SU-DHL-6 (cell line): Measurements from ENCODE around the gene PRDM15.

ENCODE experiments used
- H2AFZ ChIP-seq: fragments of 200-600 bp; sonication (generic); 2 replicates; pipeline ENCODE4 v1.6.1; 2014; ENCODE audit warnings: low read depth, mild to moderate bottlenecking, moderate library complexity, mixed read lengths, antibody characterized with exemption, low read length; ENCODE audit not compliant: severe bottlenecking
- H3F3A ChIP-seq: fragments of 200-600 bp; shearing (Covaris generic); 2 replicates; pipeline ENCODE4 v1.6.0; 2016; ENCODE audit warnings: antibody characterized with exemption, mild to moderate bottlenecking; ENCODE audit not compliant: insufficient read depth
- H3K27ac ChIP-seq: fragments of 200-600 bp; sonication (generic); 2 replicates; pipeline ENCODE4 v1.5.1; 2016; ENCODE audit warnings: low read depth, mild to moderate bottlenecking, low read length, moderate library complexity, mixed read lengths
- H3K27me3 ChIP-seq: fragments of 200-600 bp; sonication (generic), shearing (Covaris generic); 2 replicates; pipeline ENCODE4 v1.6.0; 2014; ENCODE audit warnings: mild to moderate bottlenecking, low read length
- H3K36me3 ChIP-seq: fragments of 200-600 bp; sonication (generic); 2 replicates; pipeline ENCODE4 v1.6.1; 2014; ENCODE audit warnings: mild to moderate bottlenecking, low read length, mixed read lengths
- H3K4me2 ChIP-seq: fragments of 300-600, 200-600 bp; shearing (Covaris generic), sonication (generic); 2 replicates; pipeline ENCODE4 v1.6.0; 2014; ENCODE audit warnings: low read length, low read depth, mild to moderate bottlenecking; ENCODE audit not compliant: poor library complexity, severe bottlenecking
- H3K4me3 ChIP-seq: fragments of 200-600 bp; sonication (generic); 2 replicates; pipeline ENCODE4 v1.5.1; 2014; ENCODE audit warnings: antibody characterized with exemption, low read length, mild to moderate bottlenecking, mixed read lengths; ENCODE audit not compliant: insufficient read depth, poor library complexity, severe bottlenecking
- H3K79me2 ChIP-seq: fragments of 200-600 bp; sonication (generic); 2 replicates; pipeline ENCODE4 v1.6.1; 2014; ENCODE audit warnings: mild to moderate bottlenecking, low read length, moderate library complexity; ENCODE audit not compliant: insufficient read depth
- H3K9ac ChIP-seq: fragments of 200-600 bp; sonication (generic); 2 replicates; pipeline ENCODE4 v1.7.0; 2014; ENCODE audit warnings: mild to moderate bottlenecking, low read length
- H3K9me2 ChIP-seq: fragments of 200-600 bp; sonication (generic); replicated peaks from 2 replicates; pipeline ENCODE4 v1.6.1; 2014; ENCODE audit warnings: low read length; ENCODE audit not compliant: insufficient read depth
- H3K9me3 ChIP-seq: fragments of 200-600 bp; sonication (generic); 2 replicates; pipeline ENCODE4 v1.6.1; 2014; ENCODE audit warnings: low read length, mixed read lengths; ENCODE audit not compliant: insufficient read depth
- H4K20me1 ChIP-seq: fragments of 200-600 bp; sonication (generic); 2 replicates; pipeline ENCODE4 v1.6.1; 2014; ENCODE audit warnings: low read depth, mild to moderate bottlenecking, antibody characterized with exemption, low read length, moderate library complexity, mixed read lengths
- CTCF ChIP-seq: fragments of 200-600 bp; sonication (generic); IDR thresholded peaks from one replicate; pipeline ENCODE4 v1.5.1; 2017; ENCODE audit warnings: antibody characterized with exemption, mild to moderate bottlenecking, low read length, moderate library complexity; ENCODE audit not compliant: insufficient read depth, poor library complexity, severe bottlenecking
- EZH2phosphoT487 ChIP-seq: fragments of 200-600 bp; sonication (generic), shearing (Covaris generic); conservative IDR thresholded peaks from 2 replicates; pipeline ENCODE4 v1.6.1; 2018; ENCODE audit warnings: mild to moderate bottlenecking, antibody characterized with exemption, low read length, moderate library complexity, mixed read lengths

PRDM15 gene

GRCh38 chr21:41753006-41753898 lies 125.9 kb downstream of the PRDM15 start:
- H3K9me2 ChIP-seq: no peaks in the 10 kb centered on the region
- H3K79me2 ChIP-seq: no peaks in the 10 kb centered on the region
- no peak overlapping the region for H3K27ac ChIP-seq
- H3K4me2 ChIP-seq: no peak overlapping the region
- no peaks in the 10 kb centered on the region for H3K27me3 ChIP-seq
- H3K9me3 ChIP-seq: no peaks in the 10 kb centered on the region
- H3F3A ChIP-seq: no peaks in the 10 kb centered on the region
- no peak overlapping the region for H3K4me3 ChIP-seq
- no peak for TF ChIP-seq EZH2phosphoT487
- TF ChIP-seq CTCF: no peak
- H3K36me3 ChIP-seq: no peaks in the 10 kb centered on the region
- no peaks in the 10 kb centered on the region for H4K20me1 ChIP-seq
- H3K9ac ChIP-seq: no peak overlapping the region
- no peak overlapping the region for H2AFZ ChIP-seq

- Histone ChIP-seq H3K9me3 (no peaks in the 10 kb centered on the region), H3K9ac (no peak overlapping the region), H3K4me3 (no peak overlapping the region), H3K9me2 (no peaks in the 10 kb centered on the region), H3K36me3 (no peaks in the 10 kb centered on the region), H2AFZ (no peak overlapping the region), H3F3A (no peaks in the 10 kb centered on the region), H3K27ac (no peak overlapping the region), H3K79me2 (no peaks in the 10 kb centered on the region), H4K20me1 (no peaks in the 10 kb centered on the region), H3K4me2 (no peak overlapping the region), H3K27me3 (no peaks in the 10 kb centered on the region; the same call in 1 of the 2 replicates)
- TF ChIP-seq EZH2phosphoT487 (no peak), CTCF (no peak)
These were observed 126.9 kb downstream of the PRDM15 start for GRCh38 chr21:41752231-41752681.

- H3K9me3 ChIP-seq: no peaks in the 10 kb centered on the region
- no peak overlapping the region for H2AFZ ChIP-seq
- H3K4me2 ChIP-seq: no peak overlapping the region
- no peaks in the 10 kb centered on the region for H3K9me2 ChIP-seq
- no peak overlapping the region for H3K27ac ChIP-seq
- H3K9ac ChIP-seq: no peak overlapping the region
- no peak overlapping the region for H3K4me3 ChIP-seq
- H3K36me3 ChIP-seq: no peaks in the 10 kb centered on the region
- TF ChIP-seq CTCF (no peak), EZH2phosphoT487 (no peak)
- no peaks in the 10 kb centered on the region; the same call in 1 of the 2 replicates for H3K27me3 ChIP-seq
- H3K79me2 ChIP-seq: no peaks in the 10 kb centered on the region
- no peaks in the 10 kb centered on the region for H4K20me1 ChIP-seq
- H3F3A ChIP-seq: no peaks in the 10 kb centered on the region
These were observed 127.5 kb downstream of the PRDM15 start for GRCh38 chr21:41751611-41752011.
